IMR-90 (cell line): ENCODE measurements around the gene GALP. TPM values are rescaled to one million over a fixed set of nuclear protein-coding genes. Genes with fewer than 3 reads are reported as not detected.

Source experiments
- CHD1 ChIP-seq: IDR thresholded peaks from 2 replicates; pipeline ENCODE4 v1.6.1; 2012; ENCODE audit warnings: low read depth, low read length, improper control_type of control experiment
- FOS ChIP-seq: fragments of 150-350 bp; IDR thresholded peaks from 2 replicates; pipeline ENCODE4 v1.6.1; 2016; ENCODE audit warnings: low read depth, low read length
- MAFK ChIP-seq: IDR thresholded peaks from 2 replicates; pipeline ENCODE4 v1.6.1; 2012; ENCODE audit warnings: low read depth, low read length, improper control_type of control experiment
- NFE2L2 ChIP-seq: fragments of 150-350 bp; IDR thresholded peaks from 2 replicates; pipeline ENCODE4 v1.6.1; 2016; ENCODE audit warnings: low read depth, mild to moderate bottlenecking, low read length
- RAD21 ChIP-seq: IDR thresholded peaks from 2 replicates; pipeline ENCODE4 v1.6.1; 2012; ENCODE audit warnings: low read length, improper control_type of control experiment
- RFX5 ChIP-seq: IDR thresholded peaks from 2 replicates; pipeline ENCODE4 v1.8.0; 2012; ENCODE audit warnings: low read depth, mild to moderate bottlenecking, low read length, moderate library complexity
- polyA plus RNA-seq, 3 experiments: library from polyadenylated mRNA; depleted of rRNA; stranded (reverse); fragments of >200 nt; gene quantifications; 2 replicates each; pipeline ENCODE4 v1.2.3, GENCODE V29; 2012; ENCODE audit warnings: low replicate concordance in 1 of 3
- total RNA-seq: library from RNA; depleted of rRNA; stranded (reverse); fragments of >200 nt; gene quantifications from 2 replicates; pipeline ENCODE4 v1.2.3, GENCODE V29; 2012
- TF ChIP-seq, protein P1 (sequence below): conservative IDR thresholded peaks from 2 replicates; pipeline ENCODE4 v1.5.1; 2012; ENCODE audit warnings: mild to moderate bottlenecking, low read depth, low read length, improper control_type of control experiment

Gene GALP
- total and polyA plus RNA-seq, 2 of the 4 experiments (the other 2 are of a cell fraction) = not detected

GRCh38 chr19:56140583-56141416 lies 35.0 kb upstream of the GALP start, which contains the start of gene ZNF444 (continued):
- TF ChIP-seq, protein P1, sequence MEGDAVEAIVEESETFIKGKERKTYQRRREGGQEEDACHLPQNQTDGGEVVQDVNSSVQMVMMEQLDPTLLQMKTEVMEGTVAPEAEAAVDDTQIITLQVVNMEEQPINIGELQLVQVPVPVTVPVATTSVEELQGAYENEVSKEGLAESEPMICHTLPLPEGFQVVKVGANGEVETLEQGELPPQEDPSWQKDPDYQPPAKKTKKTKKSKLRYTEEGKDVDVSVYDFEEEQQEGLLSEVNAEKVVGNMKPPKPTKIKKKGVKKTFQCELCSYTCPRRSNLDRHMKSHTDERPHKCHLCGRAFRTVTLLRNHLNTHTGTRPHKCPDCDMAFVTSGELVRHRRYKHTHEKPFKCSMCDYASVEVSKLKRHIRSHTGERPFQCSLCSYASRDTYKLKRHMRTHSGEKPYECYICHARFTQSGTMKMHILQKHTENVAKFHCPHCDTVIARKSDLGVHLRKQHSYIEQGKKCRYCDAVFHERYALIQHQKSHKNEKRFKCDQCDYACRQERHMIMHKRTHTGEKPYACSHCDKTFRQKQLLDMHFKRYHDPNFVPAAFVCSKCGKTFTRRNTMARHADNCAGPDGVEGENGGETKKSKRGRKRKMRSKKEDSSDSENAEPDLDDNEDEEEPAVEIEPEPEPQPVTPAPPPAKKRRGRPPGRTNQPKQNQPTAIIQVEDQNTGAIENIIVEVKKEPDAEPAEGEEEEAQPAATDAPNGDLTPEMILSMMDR = no peak
- TF ChIP-seq NFE2L2 (no peak), RAD21 (no peak), MAFK (no peak), RFX5 (no peak), FOS (0 out of 2 replicates have a peak, but pooled peaks have one; percentile 12), CHD1 (no peak)
